Effector memory CD8-positive, alpha-beta T cell (primary cell): ENCODE data around the gene FOXD4L3.
"Not testable (repeated sequence)": the region's sequence is repeated elsewhere in the genome, so short reads cannot be mapped to it uniquely, and the experiment has no call there.

Experiments used
- ATAC-seq: fragments of 150-1000 bp; cut with Tn5 transposase; replicated peaks from 2 replicates; pipeline ENCODE4 v1.10.0; 2021; ENCODE audit warnings: mild to moderate bottlenecking, moderate library complexity
- DNase-seq, 3 experiments: peaks; one replicate each; pipeline ENCODE4 v3.0.0; 2021
- H3K27ac Mint-ChIP-seq, 2 donors: one replicate each; pipeline ENCODE4 v1.8.0; 2022; ENCODE audit warnings: mild to moderate bottlenecking in 2 of 2, mixed read lengths in 2 of 2, moderate library complexity in 2 of 2
- H3K27me3 Mint-ChIP-seq, 2 donors: one replicate each; pipeline ENCODE4 v1.8.0; 2022; ENCODE audit warnings: mixed read lengths in 2 of 2
- H3K36me3 Mint-ChIP-seq: one replicate; pipeline ENCODE4 v1.8.0; 2022; ENCODE audit warnings: mild to moderate bottlenecking, moderate library complexity, mixed read lengths; ENCODE audit not compliant: insufficient read depth
- H3K4me1 Mint-ChIP-seq, 2 donors: one replicate each; pipeline ENCODE4 v1.8.0; 2022; ENCODE audit warnings: low read depth in 2 of 2, mixed read lengths in 2 of 2
- H3K4me3 Mint-ChIP-seq, 2 donors: one replicate each; pipeline ENCODE4 v1.8.0; 2022; ENCODE audit warnings: mild to moderate bottlenecking in 2 of 2, mixed read lengths in 2 of 2, moderate library complexity in 2 of 2
- H3K9me3 Mint-ChIP-seq, 2 donors: one replicate each; pipeline ENCODE4 v1.8.0; 2022; ENCODE audit warnings: mixed read lengths in 2 of 2
- total RNA-seq, 9 experiments: gene quantifications; one replicate each; lab custom pipeline; 2026; lab: John Stamatoyannopoulos, UW

Gene FOXD4L3
- 0 to 0.10 (median 0) reads per million in 9 experiments for total RNA-seq

DNA sequence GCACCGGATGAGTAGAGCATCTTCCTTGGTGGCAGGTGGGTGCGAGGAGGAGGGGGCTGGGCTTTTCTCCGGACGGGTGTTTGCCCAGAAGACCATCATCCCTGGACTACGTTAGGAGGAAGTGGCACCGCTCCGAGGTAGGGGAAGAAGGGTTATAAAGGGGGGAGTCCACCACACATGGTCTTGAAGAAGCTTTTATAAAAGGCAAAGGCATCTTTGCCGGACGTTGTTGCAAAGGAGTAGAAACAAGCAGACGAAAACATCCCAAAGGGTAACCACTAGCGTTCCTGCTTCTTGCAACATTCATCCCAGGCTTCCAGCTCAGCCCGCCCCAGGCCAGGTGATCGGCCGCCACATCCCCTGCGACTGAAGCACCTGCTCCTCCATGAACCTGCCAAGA, at the start of gene FOXD4L3:
Gene FOXD4L3, plus strand, starts transcription at position 301 of the 400 bp plus-strand sequence. Its CDS starts 85 bp downstream, at position 386.
- H3K36me3 Mint-ChIP-seq, H3K27me3 Mint-ChIP-seq, DNase-seq, H3K4me1 Mint-ChIP-seq, H3K9me3 Mint-ChIP-seq, ATAC-seq, H3K27ac Mint-ChIP-seq, H3K4me3 Mint-ChIP-seq: not testable (repeated sequence)

DNA sequence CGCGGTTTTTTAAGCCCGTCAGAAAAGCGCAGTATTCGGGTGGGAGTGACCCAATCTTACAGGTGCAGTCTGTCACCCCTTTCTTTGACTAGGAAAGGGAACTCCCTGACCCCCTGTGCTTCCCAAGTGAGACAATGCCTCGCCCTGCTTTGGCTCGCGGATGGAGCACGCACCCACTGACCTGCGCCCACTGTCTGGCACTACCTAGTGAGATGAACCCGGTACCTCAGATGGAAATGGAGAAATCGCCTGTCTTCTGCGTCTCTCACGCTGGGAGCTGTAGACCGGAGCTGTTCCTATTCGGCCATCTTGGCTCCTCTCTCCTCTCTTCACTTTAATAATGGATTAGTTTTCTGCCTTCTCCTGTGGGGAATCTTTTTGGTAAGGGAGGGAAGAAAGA, 21.6 kb upstream of the FOXD4L3 start:
- H3K9me3 Mint-ChIP-seq: not testable (repeated sequence)

DNA sequence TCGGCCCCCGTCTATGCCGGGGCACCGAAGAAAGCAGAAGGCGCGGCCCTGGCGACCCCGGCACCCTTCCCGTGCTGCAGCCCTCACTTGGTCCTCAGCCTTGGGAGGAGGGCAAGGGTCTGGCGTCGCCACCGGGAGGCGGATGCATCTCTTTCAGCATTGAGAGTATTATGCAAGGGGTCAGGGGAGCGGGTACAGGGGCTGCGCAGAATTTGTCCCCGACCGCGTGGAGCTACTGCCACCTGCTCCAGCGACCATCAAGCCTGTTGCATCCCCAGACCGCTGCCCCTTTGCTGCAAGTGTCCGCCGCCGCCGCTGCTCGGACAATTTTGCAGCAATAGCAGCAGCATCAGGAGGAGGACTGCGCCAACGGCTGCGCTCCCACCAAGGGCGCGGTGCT, 1.1 kb downstream of the FOXD4L3 start:
- H3K9me3 Mint-ChIP-seq: not testable (repeated sequence)

More for the DNA sequence above, 21.6 kb upstream of the FOXD4L3 start:
- H3K36me3 Mint-ChIP-seq, ATAC-seq, H3K27ac Mint-ChIP-seq, H3K4me3 Mint-ChIP-seq, H3K27me3 Mint-ChIP-seq, H3K4me1 Mint-ChIP-seq, DNase-seq: not testable (repeated sequence)

GRCh38 chr9:68304212-68304611, 1.5 kb downstream of the FOXD4L3 start:
- not testable (repeated sequence) for H3K4me3 Mint-ChIP-seq, H3K27me3 Mint-ChIP-seq, DNase-seq, H3K36me3 Mint-ChIP-seq, H3K4me1 Mint-ChIP-seq, H3K27ac Mint-ChIP-seq, H3K9me3 Mint-ChIP-seq, ATAC-seq

More for the DNA sequence above, 1.1 kb downstream of the FOXD4L3 start:
- DNase-seq, H3K4me3 Mint-ChIP-seq, H3K27me3 Mint-ChIP-seq, H3K27ac Mint-ChIP-seq, ATAC-seq, H3K36me3 Mint-ChIP-seq, H3K4me1 Mint-ChIP-seq: not testable (repeated sequence)

- H3K27ac Mint-ChIP-seq, ATAC-seq, H3K36me3 Mint-ChIP-seq, H3K9me3 Mint-ChIP-seq, H3K4me1 Mint-ChIP-seq, DNase-seq, H3K27me3 Mint-ChIP-seq, H3K4me3 Mint-ChIP-seq: not testable (repeated sequence)
Observed at GRCh38 chr9:68304777-68305176, 2.1 kb downstream of the FOXD4L3 start.

GRCh38 chr9:68305680-68306285, 3.1 kb downstream of the FOXD4L3 start:
- H3K4me1 Mint-ChIP-seq, H3K4me3 Mint-ChIP-seq, ATAC-seq, H3K27ac Mint-ChIP-seq, H3K36me3 Mint-ChIP-seq, H3K9me3 Mint-ChIP-seq, DNase-seq, H3K27me3 Mint-ChIP-seq: not testable (repeated sequence)

DNA sequence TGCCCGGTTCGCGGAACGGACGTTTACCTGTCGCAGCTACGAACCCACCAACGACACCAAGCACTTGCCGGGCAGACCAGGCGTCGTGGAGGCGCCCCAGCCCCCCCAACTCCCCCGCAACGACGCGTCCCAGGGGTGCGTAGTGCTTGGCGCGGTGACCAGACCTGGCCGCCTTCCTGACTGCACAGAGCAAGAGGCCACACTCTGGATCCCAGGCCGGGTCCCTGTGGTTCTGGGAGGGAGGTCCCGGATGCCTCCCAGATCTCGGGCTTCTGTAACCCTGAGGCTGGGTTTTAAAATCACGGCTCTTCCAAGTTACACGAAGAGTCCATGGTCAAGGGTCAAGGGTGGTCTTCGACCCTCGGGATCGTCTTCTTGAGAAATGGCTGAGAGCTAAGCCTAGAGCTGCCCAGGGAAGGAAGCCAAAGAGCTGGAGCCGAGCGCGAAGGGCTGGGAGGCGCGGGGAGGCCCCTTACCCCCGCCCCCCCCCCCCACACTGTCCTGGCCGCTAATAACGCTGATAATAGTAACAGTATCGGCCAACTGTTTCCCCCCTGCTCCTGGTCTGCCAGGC, 3.8 kb downstream of the FOXD4L3 start:
- not testable (repeated sequence) for H3K27me3 Mint-ChIP-seq, H3K36me3 Mint-ChIP-seq, ATAC-seq, H3K4me3 Mint-ChIP-seq, DNase-seq, H3K4me1 Mint-ChIP-seq, H3K9me3 Mint-ChIP-seq, H3K27ac Mint-ChIP-seq

- not testable (repeated sequence) for H3K9me3 Mint-ChIP-seq, ATAC-seq, H3K4me1 Mint-ChIP-seq, DNase-seq, H3K4me3 Mint-ChIP-seq, H3K36me3 Mint-ChIP-seq, H3K27ac Mint-ChIP-seq, H3K27me3 Mint-ChIP-seq
Observed at GRCh38 chr9:68307127-68307526, 4.5 kb downstream of the FOXD4L3 start.

DNA sequence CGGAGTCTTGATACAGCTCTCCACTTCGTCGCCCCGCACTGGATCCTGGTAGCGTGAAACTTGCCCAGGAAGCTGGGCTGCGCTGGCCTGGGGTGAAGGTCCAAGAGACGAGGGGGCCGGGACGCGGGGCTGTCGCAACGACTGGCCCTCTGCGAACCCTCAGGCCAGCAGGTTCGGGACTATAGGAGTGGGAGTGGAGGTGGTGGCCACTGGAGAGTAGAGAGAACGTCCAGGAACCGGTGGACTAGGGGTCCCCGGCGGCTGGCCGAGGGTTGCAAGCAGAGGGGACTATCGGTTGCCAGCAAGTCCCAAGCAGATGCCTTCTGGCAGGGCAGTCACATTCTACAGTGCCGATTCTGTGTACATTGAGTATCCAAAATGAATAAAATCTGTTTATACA, 5.0 kb downstream of the FOXD4L3 start:
- not testable (repeated sequence) for H3K27me3 Mint-ChIP-seq, H3K27ac Mint-ChIP-seq, H3K9me3 Mint-ChIP-seq, H3K4me3 Mint-ChIP-seq, H3K36me3 Mint-ChIP-seq, ATAC-seq, DNase-seq, H3K4me1 Mint-ChIP-seq

GRCh38 chr9:68311208-68311607, 8.5 kb downstream of the FOXD4L3 start:
- not testable (repeated sequence) for H3K4me3 Mint-ChIP-seq, H3K27ac Mint-ChIP-seq, ATAC-seq, H3K36me3 Mint-ChIP-seq, H3K27me3 Mint-ChIP-seq, H3K9me3 Mint-ChIP-seq, H3K4me1 Mint-ChIP-seq, DNase-seq

- ATAC-seq, DNase-seq, H3K4me3 Mint-ChIP-seq, H3K27me3 Mint-ChIP-seq, H3K36me3 Mint-ChIP-seq, H3K9me3 Mint-ChIP-seq, H3K4me1 Mint-ChIP-seq, H3K27ac Mint-ChIP-seq: not testable (repeated sequence)
Observed at GRCh38 chr9:68318209-68318608, 15.5 kb downstream of the FOXD4L3 start.

- H3K4me1 Mint-ChIP-seq, H3K27me3 Mint-ChIP-seq, H3K27ac Mint-ChIP-seq, DNase-seq, H3K4me3 Mint-ChIP-seq, ATAC-seq, H3K9me3 Mint-ChIP-seq, H3K36me3 Mint-ChIP-seq: not testable (repeated sequence)
Observed at GRCh38 chr9:68323749-68324148, 21.1 kb downstream of the FOXD4L3 start.

GRCh38 chr9:68324518-68324917, 21.9 kb downstream of the FOXD4L3 start:
- H3K4me3 Mint-ChIP-seq, H3K27ac Mint-ChIP-seq, DNase-seq, H3K4me1 Mint-ChIP-seq, H3K9me3 Mint-ChIP-seq, H3K36me3 Mint-ChIP-seq, ATAC-seq, H3K27me3 Mint-ChIP-seq: not testable (repeated sequence)

- not testable (repeated sequence) for H3K36me3 Mint-ChIP-seq, DNase-seq, ATAC-seq, H3K4me1 Mint-ChIP-seq, H3K27me3 Mint-ChIP-seq, H3K27ac Mint-ChIP-seq, H3K9me3 Mint-ChIP-seq, H3K4me3 Mint-ChIP-seq
Observed at GRCh38 chr9:68329106-68329505, 26.4 kb downstream of the FOXD4L3 start.
